ENCODE measurements around the gene PSMG4. TPM values are rescaled to one million over a fixed set of nuclear protein-coding genes. Genes with fewer than 3 reads are reported as not detected.

PSMG4 gene
- total RNA-seq, 2 donors from 2014 or later, result 14.3 to 18.0 TPM

DNA sequence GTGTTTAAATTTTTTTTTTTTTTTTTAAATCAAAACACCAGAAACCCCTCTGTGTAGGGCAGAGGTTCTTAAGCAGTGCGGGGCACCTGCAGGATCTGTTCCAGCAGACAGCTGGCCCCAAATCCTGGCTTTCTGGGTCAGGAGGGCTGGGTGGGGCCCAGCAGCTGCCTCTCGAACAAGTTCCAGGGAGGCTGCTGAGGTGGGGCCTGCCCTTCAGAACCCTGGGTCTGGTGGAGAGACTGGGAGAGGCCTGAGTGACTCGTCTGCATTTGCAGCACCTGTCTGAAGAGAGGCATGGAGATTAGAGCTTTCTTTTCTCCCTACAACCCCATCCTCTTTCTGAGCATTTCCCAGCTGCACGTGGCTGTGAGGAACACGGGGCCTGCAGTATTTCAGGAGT is 8.4 kb downstream of the PSMG4 start:
- peak; percentile 63 for DNase-seq (ENCODE audit: low spot score)

DNA sequence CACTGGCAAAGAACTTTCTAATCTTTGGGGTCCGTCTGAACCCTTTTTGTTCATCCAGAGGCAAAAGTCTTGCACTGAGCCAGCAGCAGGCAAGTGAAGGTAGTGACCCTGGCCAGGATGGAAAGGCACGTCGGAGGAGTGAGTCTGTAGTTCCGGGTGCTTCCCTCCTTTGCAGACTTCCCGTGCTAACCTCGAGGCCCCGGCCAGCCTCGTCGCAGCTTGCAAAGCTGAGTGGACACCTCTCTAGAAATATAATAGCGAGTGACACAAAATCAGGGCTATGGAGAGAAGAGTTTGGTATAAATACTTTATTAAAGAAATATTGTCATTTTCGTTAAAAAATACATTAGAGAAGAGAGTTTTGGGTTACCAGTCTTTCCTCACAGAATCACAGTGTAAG is 9.9 kb downstream of the PSMG4 start:
- peak; percentile 66 for DNase-seq (ENCODE audit: low spot score)
- intact Hi-C loops (cut with DNase I), result no loop called here

More for the DNA sequence above, 8.4 kb downstream of the PSMG4 start:
- intact Hi-C loops (cut with DNase I), result no loop called here

DNA sequence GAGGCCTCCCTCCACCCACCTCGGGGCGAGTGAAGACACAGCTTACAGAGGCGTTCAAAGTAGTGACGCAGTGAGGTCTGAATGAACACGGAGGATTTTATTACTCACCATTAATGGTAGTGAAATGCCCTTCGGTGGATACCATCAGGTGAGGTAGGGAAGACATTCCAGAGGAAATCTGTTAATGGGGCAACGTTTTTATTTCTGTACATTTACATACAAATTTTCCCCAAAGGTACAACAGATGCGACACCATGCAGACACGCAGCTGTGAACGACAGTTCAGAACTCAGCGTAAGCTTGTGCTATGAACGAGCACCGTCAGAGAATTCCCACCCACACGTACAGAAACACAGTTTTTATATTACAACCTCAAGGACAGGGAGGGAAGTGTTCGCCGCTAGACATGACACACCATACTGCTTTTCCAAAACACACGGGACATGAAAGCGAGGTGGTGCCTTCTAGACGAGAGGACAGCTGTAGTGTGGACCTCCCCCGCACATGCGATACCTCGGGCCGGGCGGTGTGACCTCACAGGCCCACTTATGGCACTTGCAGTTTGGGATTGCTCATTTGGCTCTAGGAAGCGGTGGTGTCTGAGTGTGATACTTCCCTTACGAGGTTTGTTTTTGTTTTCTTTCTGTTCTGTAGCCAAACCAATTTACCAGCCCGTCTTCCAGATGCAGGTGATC is 10.7 kb downstream of the PSMG4 start:
- DNase-seq (ENCODE audit: low spot score), result no peak
- intact Hi-C loops (cut with DNase I), result no loop called here

DNA sequence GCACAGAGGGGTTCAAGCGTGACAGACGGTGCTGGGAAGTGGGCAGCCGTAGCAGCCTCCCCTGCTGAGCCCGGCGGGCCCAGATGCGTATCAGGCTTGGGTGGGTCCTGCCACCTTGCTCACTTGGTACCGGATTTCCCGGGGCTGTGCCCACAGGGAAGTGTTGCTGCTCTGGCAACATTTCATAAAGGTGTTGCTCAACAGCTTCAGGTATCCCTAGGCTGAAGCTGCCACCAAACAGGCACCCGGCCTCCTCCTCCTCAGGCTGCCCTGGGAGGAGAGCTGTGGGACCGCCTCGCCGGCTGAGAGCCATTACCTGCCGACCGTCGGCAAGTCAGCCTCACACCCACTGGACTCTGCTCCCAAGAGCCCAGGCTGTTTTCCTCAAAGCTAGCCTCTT is 11.5 kb downstream of the PSMG4 start:
- intact Hi-C loops (cut with DNase I), result no loop called here
- no peak for DNase-seq (ENCODE audit: low spot score)

DNA sequence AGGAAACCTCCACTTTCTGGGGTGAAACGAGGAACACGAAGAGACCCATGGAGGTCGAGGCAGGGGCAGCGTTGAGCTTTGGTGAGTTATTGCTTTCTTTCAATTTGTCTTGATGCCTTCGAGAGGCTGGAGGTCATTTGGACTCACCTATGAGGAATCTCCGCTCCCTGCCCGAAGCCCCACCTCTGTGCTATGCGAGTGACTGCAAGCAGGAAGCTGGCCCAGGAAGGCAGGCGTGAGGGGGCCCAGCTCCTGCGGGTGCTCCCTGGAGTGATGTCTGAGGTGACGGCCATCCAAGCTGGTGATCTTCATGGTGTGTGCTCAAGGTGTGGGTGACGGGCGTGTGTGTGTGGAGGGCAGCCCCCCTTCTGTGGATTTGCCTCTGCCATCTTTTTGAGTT is 13.0 kb downstream of the PSMG4 start:
- no peak for DNase-seq (ENCODE audit: low spot score)
- intact Hi-C loops (cut with DNase I), result no loop called here

DNA sequence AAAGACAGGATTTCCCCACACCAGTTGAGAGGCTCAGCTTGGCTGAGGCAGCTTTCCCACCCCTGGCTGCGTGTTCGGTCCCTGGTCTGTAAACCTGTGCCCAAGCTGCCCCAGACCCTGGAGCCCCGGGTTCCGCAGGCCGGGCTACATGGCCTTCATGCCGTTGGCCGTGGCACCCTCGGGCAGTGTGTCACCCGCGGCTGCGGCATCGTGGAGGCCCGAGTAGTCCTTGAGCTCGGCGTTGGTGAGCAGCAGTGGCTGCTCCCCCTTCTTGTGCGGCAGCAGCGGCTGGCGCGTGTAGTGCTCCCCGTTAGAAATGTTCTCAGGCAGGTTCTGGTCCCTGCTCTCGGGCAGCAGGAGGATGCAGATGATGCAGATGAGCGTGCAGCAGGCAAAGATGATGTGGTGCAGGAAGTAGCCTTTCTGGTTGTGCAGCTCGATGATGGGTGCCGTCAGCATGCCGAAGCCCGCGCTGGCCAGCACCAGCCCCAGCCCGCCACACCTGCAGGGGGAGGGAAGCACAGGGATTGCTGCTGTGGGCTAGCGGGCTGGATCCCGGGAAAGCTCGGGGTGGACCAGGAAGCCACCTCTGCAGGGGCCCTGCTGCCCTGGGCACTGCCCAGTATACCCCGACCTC is 14.3 kb downstream of the PSMG4 start:
- intact Hi-C loops (cut with DNase I), result no loop called here
- no peak for DNase-seq (ENCODE audit: low spot score)

DNA sequence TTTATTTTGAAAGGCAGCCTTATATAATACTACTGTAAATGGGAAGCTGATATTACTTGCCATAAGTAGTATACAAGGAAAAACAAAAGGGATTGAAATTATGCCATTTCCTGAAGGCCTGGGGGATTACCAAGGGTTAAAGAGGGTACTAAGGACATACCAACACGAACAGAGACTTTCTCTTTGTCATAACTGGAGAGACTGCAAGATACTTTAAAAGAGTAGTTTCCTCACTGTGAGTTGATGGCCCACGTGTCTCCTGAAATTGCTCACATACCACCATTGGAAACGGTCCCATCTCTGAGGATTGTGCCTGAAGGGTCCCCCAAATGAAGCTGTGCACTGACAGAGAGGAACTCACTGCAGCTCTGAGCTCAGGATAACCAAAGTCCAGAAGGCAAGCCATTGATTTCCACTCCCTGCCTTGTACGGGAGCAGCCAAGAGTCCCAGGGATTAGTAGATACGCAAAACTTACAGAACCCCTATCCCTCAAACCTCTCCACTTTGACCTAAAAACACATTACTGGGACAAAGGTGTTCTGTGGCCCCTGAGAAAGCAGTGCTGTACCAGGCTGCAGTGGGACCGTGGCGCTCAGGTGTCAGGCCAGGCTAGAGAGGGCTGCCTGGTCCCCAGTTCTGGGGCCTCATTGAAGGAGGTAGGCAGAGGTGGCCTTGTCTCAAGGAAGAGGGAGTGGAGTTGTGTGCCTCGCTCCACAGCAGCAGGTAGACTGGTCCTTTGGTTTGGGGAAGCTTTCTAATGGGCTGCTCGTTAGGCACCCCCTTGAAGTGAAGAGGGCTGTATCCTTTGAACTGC is 15.2 kb downstream of the PSMG4 start:
- intact Hi-C loops (cut with DNase I), result no loop called here
- peak; percentile 52 for DNase-seq (ENCODE audit: low spot score)

DNA sequence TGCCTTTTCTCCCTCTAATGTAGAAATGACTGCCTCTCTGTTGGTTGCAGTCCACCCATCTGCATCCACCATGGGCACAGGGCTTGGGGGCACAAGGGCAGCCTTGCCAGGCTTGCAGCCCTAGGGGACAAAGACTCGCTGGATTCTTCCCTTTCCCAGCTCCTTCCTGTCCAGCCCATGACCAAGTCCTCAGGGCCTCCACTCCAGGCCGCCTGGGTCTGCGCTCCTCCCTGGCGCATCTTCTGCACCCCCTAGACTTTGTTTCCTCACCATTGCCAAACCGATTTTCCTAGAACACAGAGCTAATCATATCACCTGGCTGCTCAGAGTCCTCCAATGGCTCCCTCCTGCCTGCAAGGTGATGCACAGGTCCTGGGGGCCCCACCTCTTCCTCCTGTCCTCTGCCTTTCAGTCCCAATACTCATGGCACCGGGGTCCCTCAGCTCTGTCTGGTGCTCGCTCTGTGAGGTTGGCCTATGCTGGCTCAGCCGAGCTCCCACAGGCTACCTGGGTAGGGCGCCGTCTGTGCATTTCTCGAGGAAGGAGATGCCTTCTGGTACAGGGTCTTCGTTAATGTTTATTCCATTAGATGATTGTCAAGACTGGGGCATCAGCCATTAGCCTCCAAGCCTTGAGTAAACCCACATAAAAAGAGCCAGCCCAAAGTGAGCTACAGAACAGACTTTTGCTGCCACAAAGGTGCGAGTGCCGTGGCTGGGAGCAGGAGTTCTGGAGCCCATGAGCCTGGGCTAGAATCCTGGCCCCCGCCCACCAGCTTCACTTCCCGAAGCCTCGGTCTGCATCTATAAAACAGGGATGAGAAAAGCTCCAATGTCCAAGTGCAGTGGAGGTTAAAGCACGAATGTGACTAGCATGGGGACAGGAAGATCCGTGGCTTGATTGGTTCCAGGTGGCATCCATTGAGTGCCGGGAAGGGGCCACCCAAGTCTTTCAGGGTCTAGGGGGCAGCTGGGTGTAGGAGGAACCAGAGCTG is 17.7 kb downstream of the PSMG4 start:
- DNase-seq (ENCODE audit: low spot score), result peak; percentile 69
- intact Hi-C loops (cut with DNase I), result loop anchor here in 1 of 2 donors (5.0 kb wide), 1 partner anchor 461 kb away; no protein-coding TSS in a partner anchor

DNA sequence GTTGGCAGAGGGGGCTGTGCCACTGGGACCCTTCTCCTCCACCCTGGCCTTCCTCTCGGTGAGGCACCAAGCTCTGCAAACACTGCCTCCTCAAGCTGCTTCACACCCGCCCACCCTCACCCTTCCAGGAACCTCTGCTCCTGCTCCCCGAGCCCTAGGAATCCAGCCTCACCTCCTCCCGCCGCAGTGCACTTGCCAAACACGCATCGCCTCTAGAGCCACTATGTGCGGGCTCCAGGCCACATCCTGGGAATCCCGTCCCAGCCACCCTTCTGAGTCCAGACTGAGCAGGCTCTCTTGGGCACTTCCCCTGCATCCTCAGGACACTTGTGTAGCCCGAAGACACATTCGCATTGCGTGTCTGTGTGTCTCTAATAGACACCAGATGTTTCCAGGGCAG is 18.5 kb downstream of the PSMG4 start:
- intact Hi-C loops (cut with DNase I), result loop anchor here in 1 of 2 donors (5.0 kb wide), 1 partner anchor 460 kb away; no protein-coding TSS in a partner anchor
- DNase-seq (ENCODE audit: low spot score), result peak; percentile 77

DNA sequence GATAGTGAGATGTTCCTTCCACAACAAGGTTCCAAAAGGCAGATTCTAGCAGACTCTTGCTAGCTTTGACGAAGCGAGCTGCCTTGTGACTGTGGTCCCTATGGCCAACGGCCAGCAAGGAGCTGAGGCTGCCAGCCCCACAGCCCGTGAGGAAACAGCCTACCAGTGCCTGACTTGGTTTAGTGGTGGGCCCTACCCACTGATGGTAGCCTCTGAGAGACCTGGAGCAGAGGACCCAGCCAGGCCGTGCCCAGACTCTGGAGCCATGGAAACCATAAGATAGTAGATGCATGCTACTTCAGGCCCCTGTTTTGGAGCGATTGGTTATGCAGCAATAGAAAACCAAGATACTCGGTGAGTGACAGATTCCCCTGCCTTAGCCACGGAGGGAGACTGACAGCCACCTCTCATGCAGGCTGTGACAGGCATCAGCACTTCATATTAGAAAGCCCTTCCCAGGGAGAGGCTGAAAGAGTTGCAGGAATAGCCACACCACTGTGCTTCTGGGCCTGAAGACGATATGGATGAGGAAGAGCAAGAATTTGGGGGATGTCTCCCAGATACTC is 19.2 kb downstream of the PSMG4 start:
- DNase-seq (ENCODE audit: low spot score), result peak; percentile 58
- intact Hi-C loops (cut with DNase I), result loop anchor here in 1 of 2 donors (5.0 kb wide), 1 partner anchor 459 kb away; no protein-coding TSS in a partner anchor

DNA sequence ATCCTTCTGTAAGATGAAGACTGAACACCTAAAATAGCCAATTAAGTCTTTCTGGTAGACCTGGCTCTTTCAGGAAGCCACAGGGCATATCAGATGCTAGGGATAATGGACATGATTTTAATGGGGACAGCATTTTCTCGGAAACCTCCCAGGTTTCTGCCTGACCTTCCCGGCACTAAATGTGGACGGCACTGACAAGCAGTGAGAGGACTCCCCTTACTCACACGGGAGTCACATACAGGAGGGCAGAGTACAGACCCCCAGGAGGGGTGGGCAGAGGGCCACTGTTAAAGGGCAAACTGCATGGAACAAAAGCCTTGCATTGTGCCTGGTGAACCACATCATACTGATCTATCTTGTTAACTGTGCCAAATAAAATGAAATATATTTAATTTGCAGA is 19.9 kb downstream of the PSMG4 start:
- intact Hi-C loops (cut with DNase I), result loop anchor here in 1 of 2 donors (5.0 kb wide), 1 partner anchor 459 kb away; no protein-coding TSS in a partner anchor
- peak; percentile 47 for DNase-seq (ENCODE audit: low spot score)

DNA sequence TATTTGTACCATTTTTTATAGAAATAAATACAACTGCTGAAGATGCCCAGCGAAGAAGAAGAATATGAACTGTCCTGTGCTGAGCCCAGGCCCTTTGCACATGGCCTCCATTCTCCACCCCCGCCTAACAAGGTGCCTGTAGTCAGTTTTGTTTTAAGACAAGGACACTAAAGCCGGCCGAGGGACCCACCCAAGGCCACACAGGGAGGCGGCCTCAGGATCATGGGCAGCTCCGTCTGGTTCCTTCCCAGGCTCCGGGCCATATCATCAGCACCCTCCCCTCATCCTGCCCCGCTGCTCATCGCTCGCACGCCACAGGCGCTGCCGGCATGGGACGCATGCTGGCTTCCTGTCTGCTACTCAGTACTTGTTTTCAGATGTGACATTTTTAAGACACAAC is 21.3 kb downstream of the PSMG4 start:
- intact Hi-C loops (cut with DNase I), result loop anchor here (2.0 to 10.0 kb wide), 4 partner anchors 175 to 735 kb away; partner anchors contain the start of gene SLC22A23 (in 2 of the 2)
- DNase-seq (ENCODE audit: low spot score), result peak; percentile 81

DNA sequence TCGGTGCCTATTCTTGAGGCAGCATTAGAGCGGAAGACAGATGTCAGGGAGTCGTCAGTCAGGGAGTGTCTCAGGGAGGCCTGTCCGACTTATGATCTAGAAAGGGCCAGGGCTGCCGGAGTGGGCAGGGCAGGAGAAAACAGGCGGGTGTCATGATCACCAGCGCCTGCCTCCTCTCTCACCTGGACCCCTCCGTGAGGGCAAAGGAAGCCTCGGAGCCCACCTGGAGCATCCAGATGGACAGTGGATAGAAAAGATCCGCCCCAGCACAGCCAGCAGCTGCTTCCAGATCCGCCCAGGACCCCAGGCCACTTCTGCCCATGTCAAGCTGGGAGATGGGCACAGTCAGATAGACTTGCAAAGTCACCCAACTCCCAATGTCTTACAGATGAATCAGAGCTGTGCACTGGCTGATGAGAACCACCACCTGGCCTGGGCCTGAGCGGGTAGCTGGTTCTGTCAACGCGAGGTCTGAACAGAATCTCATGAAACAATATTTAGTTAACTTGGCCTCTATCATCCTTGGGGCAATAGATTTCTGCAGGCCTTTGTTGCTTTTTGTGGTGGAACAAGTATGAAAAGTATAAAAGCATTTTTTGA is 22.2 kb downstream of the PSMG4 start:
- DNase-seq (ENCODE audit: low spot score), result peak; percentile 43
- intact Hi-C loops (cut with DNase I), result loop anchor here (2.0 to 10.0 kb wide), 4 partner anchors 174 to 734 kb away; partner anchors contain the start of gene SLC22A23 (in 2 of the 2)

DNA sequence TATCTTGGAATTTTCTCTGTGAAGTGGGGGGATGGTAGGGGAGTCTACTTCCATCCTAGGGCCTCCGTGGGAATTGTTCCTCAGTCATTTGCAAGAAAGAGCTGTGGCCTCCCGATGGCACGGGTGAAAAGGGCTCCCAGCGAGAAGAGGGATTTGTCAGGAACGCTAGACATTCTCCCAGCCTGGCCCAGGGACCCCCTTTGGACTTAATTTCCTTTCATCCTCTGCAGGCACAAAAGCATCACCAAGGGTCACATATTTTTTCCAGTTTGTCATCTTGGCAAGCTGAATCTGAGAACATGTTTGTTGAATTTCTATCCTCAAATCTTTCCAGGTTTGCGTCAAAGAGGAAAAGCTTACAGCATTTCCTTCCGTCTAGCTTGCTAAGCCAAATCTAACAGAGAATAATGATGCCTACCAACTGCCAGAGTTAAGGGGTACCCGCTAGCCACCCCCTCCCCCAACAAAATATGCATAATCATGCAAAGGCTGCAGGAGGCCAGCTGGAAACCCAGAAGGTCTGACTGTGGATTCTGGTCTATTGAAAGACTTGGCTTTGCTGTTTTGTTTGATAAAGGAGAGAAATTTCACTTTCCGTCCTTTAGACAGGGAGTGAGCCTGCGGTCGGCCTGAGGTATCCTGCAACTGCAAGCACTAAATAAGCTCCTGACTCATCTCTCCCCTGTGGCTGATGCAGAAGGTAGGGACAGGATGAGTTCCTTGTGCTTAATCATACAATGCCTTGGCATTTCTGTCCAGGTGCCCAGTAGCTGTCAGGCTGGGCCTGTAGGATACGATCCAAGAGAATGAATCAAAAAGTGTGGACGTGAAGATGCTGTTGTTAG is 23.1 kb downstream of the PSMG4 start:
- peak; percentile 80 for DNase-seq (ENCODE audit: low spot score)
- intact Hi-C loops (cut with DNase I), result loop anchor here (2.0 to 10.0 kb wide), 4 partner anchors 173 to 733 kb away; partner anchors contain the start of gene SLC22A23 (in 2 of the 2)

DNA sequence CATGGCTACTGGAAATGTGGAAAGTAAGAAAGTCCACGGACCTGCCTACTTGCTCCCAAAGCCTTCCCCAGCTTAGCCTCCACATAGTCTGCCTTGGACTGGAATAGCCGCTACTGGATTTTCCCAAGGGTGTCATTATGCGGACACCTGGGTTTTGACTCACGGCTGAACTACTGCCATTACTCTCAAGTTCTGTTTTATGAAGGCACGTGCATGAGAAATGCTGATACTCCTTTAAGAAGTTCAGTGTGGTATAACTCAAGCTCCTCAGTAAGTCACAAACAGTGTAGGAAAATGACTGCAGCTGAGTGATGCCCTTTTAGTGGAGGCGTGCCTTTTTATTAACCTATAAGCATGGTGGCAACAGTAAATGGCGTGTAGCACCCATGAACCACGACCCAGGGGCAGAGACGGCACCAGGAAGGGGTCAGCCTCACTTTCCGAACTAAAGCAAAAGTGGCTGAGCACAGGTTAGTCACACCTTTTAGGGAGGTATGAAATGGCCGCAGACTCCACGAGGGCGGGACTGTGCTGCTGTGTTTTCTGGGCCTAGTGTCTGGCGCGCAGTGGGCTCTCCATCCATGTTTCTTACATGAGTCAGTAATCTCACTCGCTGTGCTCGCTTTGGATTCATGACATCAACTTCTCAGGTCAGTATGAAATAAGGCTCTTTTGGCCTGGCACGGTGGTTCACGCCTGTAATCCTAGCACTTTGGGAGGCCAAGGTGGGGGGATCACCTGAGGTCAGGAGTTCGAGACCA is 23.9 kb downstream of the PSMG4 start:
- DNase-seq (ENCODE audit: low spot score), result peak; percentile 37
- intact Hi-C loops (cut with DNase I), result loop anchor here (10.0 kb wide), 3 partner anchors 172 to 732 kb away; partner anchors contain the start of gene SLC22A23 (in 2 of the 2)

DNA sequence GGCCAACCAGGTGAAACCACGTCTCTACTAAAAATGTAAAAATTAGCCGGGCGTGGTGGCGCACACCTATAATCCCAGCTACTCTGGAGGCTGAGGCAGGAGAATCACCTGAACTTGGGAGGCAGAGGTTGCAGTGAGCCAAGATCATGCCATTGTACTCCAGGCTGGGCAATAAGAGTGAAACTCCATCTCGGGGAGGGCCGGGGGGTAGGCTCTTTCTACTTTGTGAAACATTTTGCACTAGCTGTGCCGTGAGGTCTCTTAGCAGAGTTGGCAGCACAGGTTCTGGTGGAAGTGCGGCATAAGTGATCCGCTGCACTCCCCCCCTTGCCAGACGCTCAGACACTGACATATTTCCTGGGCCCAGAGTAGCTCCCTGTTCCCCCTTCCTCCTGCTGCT is 24.5 kb downstream of the PSMG4 start:
- no peak for DNase-seq (ENCODE audit: low spot score)
- intact Hi-C loops (cut with DNase I), result loop anchor here (10.0 kb wide), 3 partner anchors 172 to 732 kb away; partner anchors contain the start of gene SLC22A23 (in 2 of the 2)

Measured in posterior vena cava (tissue), 2 donors.